Progenitor cell of endocrine pancreas (in vitro differentiated cells): ENCODE measurements around the gene TARS2. TPM values are rescaled to one million over a fixed set of nuclear protein-coding genes. Genes with fewer than 3 reads are reported as not detected.

Experiments
- DNase-seq: peaks from one replicate; pipeline ENCODE4 v3.0.0; 2021; ENCODE audit warnings: low spot score; ENCODE audit not compliant: unreplicated experiment
- H3K27ac Mint-ChIP-seq: 2 replicates; pipeline ENCODE4 v1.8.0; 2021; ENCODE audit warnings: mild to moderate bottlenecking, moderate library complexity, mixed read lengths
- H3K27me3 Mint-ChIP-seq: 2 replicates; pipeline ENCODE4 v1.8.0; 2021; ENCODE audit warnings: mixed read lengths
- H3K36me3 Mint-ChIP-seq: 2 replicates; pipeline ENCODE4 v1.8.0; 2022; ENCODE audit warnings: mixed read lengths; ENCODE audit not compliant: insufficient read depth
- H3K4me1 Mint-ChIP-seq: 2 replicates; pipeline ENCODE4 v1.8.0; 2021; ENCODE audit warnings: low read depth, mixed read lengths
- H3K4me3 Mint-ChIP-seq: 2 replicates; pipeline ENCODE4 v1.8.0; 2021; ENCODE audit warnings: low read depth, mild to moderate bottlenecking, moderate library complexity, mixed read lengths
- H3K9me3 Mint-ChIP-seq: 2 replicates; pipeline ENCODE4 v1.8.0; 2021; ENCODE audit warnings: low read depth, mixed read lengths
- CTCF ChIP-seq: fragments of 200-600 bp; sonication (generic); IDR thresholded peaks from one replicate; pipeline ENCODE4 v1.5.0; 2021; ENCODE audit warnings: antibody characterized with exemption, mild to moderate bottlenecking; ENCODE audit not compliant: unreplicated experiment
- total RNA-seq: library from RNA; stranded (reverse); gene quantifications from 2 replicates; pipeline ENCODE4 v1.2.1, GENCODE V29; 2021

The TARS2 gene
- total RNA-seq, 1 donor from 2014 or later = 30.8 TPM

GRCh38 chr1:150553392-150554085 is 66.3 kb downstream of the TARS2 start:
- H3K27ac Mint-ChIP-seq = no peak overlapping the region
- H3K36me3 Mint-ChIP-seq = no peaks in the 10 kb centered on the region
- peaks cover 12% of the 10 kb centered on the region for H3K4me1 Mint-ChIP-seq
- no peak overlapping the region for H3K4me3 Mint-ChIP-seq
- no peak for TF ChIP-seq CTCF
- DNase-seq = no peak
- no peaks in the 10 kb centered on the region for H3K9me3 Mint-ChIP-seq
- peaks cover 14% of the 10 kb centered on the region for H3K27me3 Mint-ChIP-seq

- no peak overlapping the region for H3K4me3 Mint-ChIP-seq
- no peak for TF ChIP-seq CTCF
- peaks cover 14% of the 10 kb centered on the region for H3K27me3 Mint-ChIP-seq
- no peaks in the 10 kb centered on the region for H3K9me3 Mint-ChIP-seq
- no peak for DNase-seq
- no peaks in the 10 kb centered on the region for H3K36me3 Mint-ChIP-seq
- H3K27ac Mint-ChIP-seq = no peak overlapping the region
- peaks cover 15% of the 10 kb centered on the region for H3K4me1 Mint-ChIP-seq
Measured at GRCh38 chr1:150554086-150554452, 66.8 kb downstream of the TARS2 start.

- Mint-ChIP-seq H3K36me3 (no peaks in the 10 kb centered on the region), H3K4me3 (no peak overlapping the region), H3K27me3 (peaks cover 8% of the 10 kb centered on the region), H3K4me1 (peaks cover 18% of the 10 kb centered on the region), H3K9me3 (no peaks in the 10 kb centered on the region), H3K27ac (no peak overlapping the region)
- no peak for DNase-seq
- no peak for TF ChIP-seq CTCF
Measured at GRCh38 chr1:150555198-150555970, 68.2 kb downstream of the TARS2 start.

- Mint-ChIP-seq H3K4me1 (peaks cover 24% of the 10 kb centered on the region), H3K27me3 (peaks cover 5% of the 10 kb centered on the region), H3K4me3 (no peak overlapping the region), H3K27ac (no peak overlapping the region), H3K36me3 (no peaks in the 10 kb centered on the region), H3K9me3 (no peaks in the 10 kb centered on the region)
- no peak for TF ChIP-seq CTCF
- no peak for DNase-seq
Measured at GRCh38 chr1:150555971-150556865, 69.0 kb downstream of the TARS2 start.

GRCh38 chr1:150557065-150557600 is 69.9 kb downstream of the TARS2 start:
- no peak for DNase-seq
- no peaks in the 10 kb centered on the region for H3K36me3 Mint-ChIP-seq
- peaks cover 28% of the 10 kb centered on the region for H3K4me1 Mint-ChIP-seq
- H3K9me3 Mint-ChIP-seq = no peaks in the 10 kb centered on the region
- no peak for TF ChIP-seq CTCF
- no peak overlapping the region for H3K4me3 Mint-ChIP-seq
- no peak overlapping the region for H3K27ac Mint-ChIP-seq
- no peaks in the 10 kb centered on the region for H3K27me3 Mint-ChIP-seq
